Pancreas (tissue), 10 donors: ENCODE data around the gene CDHR5. TPM values are rescaled to one million over a fixed set of nuclear protein-coding genes. Genes with fewer than 3 reads are reported as not detected.

ENCODE experiments used
- ATAC-seq, 4 donors: fragments of 200-7000 bp; cut with Tn5 transposase; one replicate each; pipeline versions ENCODE4 v1.8.0 to v1.9.1; 2020; ENCODE audit warnings: mild to moderate bottlenecking in 4 of 4, moderate library complexity in 4 of 4
- DNase-seq, 6 donors: peaks; one replicate each; pipeline ENCODE4 v3.0.0-alpha.2; 2020
- FAIRE-seq: peaks from 2 replicates; lab custom pipeline; 2012; peaks lifted over from hg19 to GRCh38; lab: Jason Lieb, UNC
- H3K27ac ChIP-seq, 4 donors: fragments of 200-600 bp; sonication (generic); 1 replicate in 3 of 4; 2 replicates in 1 of 4; pipeline versions ENCODE4 v1.5.0 to v1.8.0; 2020
- H3K27me3 ChIP-seq, 4 donors: fragments of 200-600 bp; one replicate each; pipeline ENCODE4 v1.8.0; 2021
- H3K36me3 ChIP-seq, 3 donors: fragments of 200-600 bp; sonication (generic) in 1 of 3; one replicate each; pipeline versions ENCODE4 v1.5.0 to v1.8.0; 2020 to 2021
- H3K4me1 ChIP-seq, 3 donors: fragments of 200-600 bp; one replicate each; pipeline ENCODE4 v1.8.0; 2021
- H3K4me3 ChIP-seq, 4 donors: fragments of 200-600 bp; sonication (generic) in 2 of 4; one replicate each; pipeline versions ENCODE4 v1.5.0 to v1.8.0; 2020 to 2021
- H3K9me3 ChIP-seq, 4 donors: fragments of 200-600 bp; one replicate each; pipeline ENCODE4 v1.8.0; 2021
- CTCF ChIP-seq, 4 donors: fragments of 200-600 bp; sonication (generic) in 3 of 4; IDR thresholded peaks; one replicate each; pipeline versions ENCODE4 v1.5.0 to v1.8.0; 2021; ENCODE audit warnings: antibody characterized with exemption in 4 of 4
- WGBS, 2 donors: extraction: QIAGEN DNeasy Blood & Tissue Kit; methylation state at CpG; one replicate each; pipeline ENCODE4 v1.1.7; 2013; 5-methylcytosine and 5-hydroxymethylcytosine counted together
- intact Hi-C, 3 donors: fragments of 100-400 bp; cut with DNase I; formaldehyde crosslinking; loops; one replicate each; pipeline versions ENCODE4 v1.11.1 to v1.14.2; 2022
- polyA plus RNA-seq, 2 donors: library from polyadenylated mRNA; stranded (reverse); fragments of 200-250 nt; gene quantifications; one replicate each; pipeline ENCODE4 v1.2.3, GENCODE V29; 2013
- total RNA-seq, 6 donors: library from RNA; stranded (reverse); fragmentation: NEBNext Ultra II Directional in 4 of 6; extraction: Animal tissue kit (Norgen Biotek cat#: 25700) in 4 of 6; gene quantifications; one replicate each; pipeline versions ENCODE4 v1.2.1 to v1.2.4, GENCODE V29; 2021 to 2023
- donor health status: healthy with polysubstance abuse.
- donor health status: DM: no; HTN: no; CAD: no; lungs with moderate emphysema.
- donor health status: DM: no; HTN: no; CAD: no.
- donor health status: control.
- donor health status: control.
- donor health status: Bipolar disorder and iron deficiency.
- donor health status: DM: yes; HTN: yes; CAD: no.
- donor health status: DM: no; HTN: no; CAD: no.
- donor health status: DM: no; HTN: no; CAD: no.
- donor health status: DM: yes; HTN: yes; CAD: no.

CDHR5 gene
- total and polyA plus RNA-seq, 8 donors = 0.61 to 4.4 (median 1.5) TPM

- Histone ChIP-seq H3K27me3 (no peaks in the 10 kb centered on the region), H3K9me3 (no peaks in the 10 kb centered on the region), H3K4me3 (no peak overlapping the region), H3K36me3 (no peaks in the 10 kb centered on the region), H3K27ac (no peak overlapping the region), H3K4me1 (peaks cover 9 to 13% (median 13%) of the 10 kb centered on the region in 3 donors)
- no peak for ATAC-seq
- DNase-seq = no peak
- 87 to 92% methylated on average over 16 of the region's 16 CpGs for WGBS, 2 donors
- intact Hi-C loops = no loop called here
- no peak for FAIRE-seq
- no peak for TF ChIP-seq CTCF (IDR thresholded peaks at IDR 0.05)
These were observed 51.5 kb downstream of the CDHR5 start for GRCh38 chr11:573146-573759.

- intact Hi-C loops = no loop called here
- no peak overlapping the region for H3K4me3 ChIP-seq
These were observed 53.0 kb downstream of the CDHR5 start for GRCh38 chr11:571802-572185.

GRCh38 chr11:569158-569885 is 55.4 kb downstream of the CDHR5 start:
- intact Hi-C loops = no loop called here
- H3K4me3 ChIP-seq = peak overlapping the region; percentile 33 to 65 (median 48)
- no peaks in the 10 kb centered on the region for H3K9me3 ChIP-seq
- ATAC-seq = no peak
- peak in 3 of 6 donors; percentile 56 to 80 (median 64) for DNase-seq
- WGBS, 2 donors = 39 to 42% methylated on average over 30 to 36 of the region's 36 CpGs
- no peak for TF ChIP-seq CTCF (IDR thresholded peaks at IDR 0.05)
- H3K4me1 ChIP-seq = peaks cover 0 to 7% (median 0%) of the 10 kb centered on the region in 3 donors
- no peaks in the 10 kb centered on the region for H3K27me3 ChIP-seq
- peak overlapping the region in 3 of 4 donors; percentile 33 to 76 (median 51) for H3K27ac ChIP-seq
- no peaks in the 10 kb centered on the region for H3K36me3 ChIP-seq
- no peak for FAIRE-seq

More at GRCh38 chr11:571802-572185, 53.0 kb downstream of the CDHR5 start:
- WGBS, 2 donors = 69 to 72% methylated on average over 8 of the region's 8 CpGs
- no peaks in the 10 kb centered on the region for H3K27me3 ChIP-seq
- H3K9me3 ChIP-seq = no peaks in the 10 kb centered on the region
- no peak for TF ChIP-seq CTCF (IDR thresholded peaks at IDR 0.05)
- ATAC-seq (no peak), DNase-seq (no peak), FAIRE-seq (no peak)
- no peaks in the 10 kb centered on the region for H3K36me3 ChIP-seq
- H3K4me1 ChIP-seq = peaks cover 0 to 7% (median 0%) of the 10 kb centered on the region in 3 donors
- H3K27ac ChIP-seq = no peak overlapping the region

- no peaks in the 10 kb centered on the region for H3K27me3 ChIP-seq
- no peak for FAIRE-seq
- WGBS, 2 donors = 0 to 1% methylated on average over 63 to 123 of the region's 123 CpGs
- peak overlapping the region; percentile 39 to 76 (median 48) for H3K27ac ChIP-seq
- peak overlapping the region; percentile 33 to 65 (median 48) for H3K4me3 ChIP-seq
- ATAC-seq = peak; percentile 91 to 96 (median 94)
- peaks cover 0 to 7% (median 0%) of the 10 kb centered on the region in 3 donors for H3K4me1 ChIP-seq
- no peaks in the 10 kb centered on the region for H3K36me3 ChIP-seq
- intact Hi-C loops = no loop called here
- peak; percentile 89 to 99 (median 96) for DNase-seq
- no peak for TF ChIP-seq CTCF (IDR thresholded peaks at IDR 0.05)
- H3K9me3 ChIP-seq = no peaks in the 10 kb centered on the region
These were observed 56.2 kb downstream of the CDHR5 start for GRCh38 chr11:568306-569157.
